CD14-positive monocyte (primary cell): ENCODE results near the gene PYCARD. TPM values are rescaled to one million over a fixed set of nuclear protein-coding genes. Genes with fewer than 3 reads are reported as not detected.
"Not testable (repeated sequence)": the region's sequence is repeated elsewhere in the genome, so short reads cannot be mapped to it uniquely, and the experiment has no call there.

Source experiments
- DNase-seq, 3 donors: peaks; one replicate each; pipeline ENCODE4 v3.0.0-alpha.2; 2011 to 2022
- H2AFZ ChIP-seq: 2 replicates; pipeline ENCODE4 v1.6.0; 2012; ENCODE audit warnings: mild to moderate bottlenecking, low read depth, low read length, inconsistent platforms; ENCODE audit not compliant: insufficient read depth, poor library complexity, severe bottlenecking
- H3K27ac ChIP-seq, 2 donors: 1 replicate in 1 of 2; 2 replicates in 1 of 2; pipeline ENCODE4 v1.5.1; 2012 to 2013; ENCODE audit warnings: low read length in 2 of 2, control low read depth in 1 of 2, inconsistent platforms in 1 of 2, low read depth in 1 of 2, mild to moderate bottlenecking in 1 of 2
- H3K27me3 ChIP-seq, 2 donors: one replicate each; pipeline versions ENCODE4 v1.6.0 to v1.6.1; 2011 to 2013; ENCODE audit warnings: low read length in 2 of 2; ENCODE audit not compliant: control insufficient read depth in 2 of 2, insufficient read depth in 2 of 2
- H3K36me3 ChIP-seq, 2 donors: replicated peaks in 1 of 2; 1 replicate in 1 of 2; 2 replicates in 1 of 2; pipeline versions ENCODE4 v1.5.1 to v1.6.1; 2012 to 2013; ENCODE audit warnings: low read length in 2 of 2, control low read depth in 1 of 2, inconsistent platforms in 1 of 2, mild to moderate bottlenecking in 1 of 2; ENCODE audit not compliant: insufficient read depth in 2 of 2, control insufficient read depth in 1 of 2
- H3K4me1 ChIP-seq, 2 donors: 1 replicate in 1 of 2; 2 replicates in 1 of 2; pipeline versions ENCODE4 v1.5.1 to v1.6.1; 2012 to 2013; ENCODE audit warnings: low read length in 2 of 2, control low read depth in 1 of 2, inconsistent platforms in 1 of 2, mild to moderate bottlenecking in 1 of 2, moderate library complexity in 1 of 2; ENCODE audit not compliant: insufficient read depth in 2 of 2, control insufficient read depth in 1 of 2
- H3K4me2 ChIP-seq: replicated peaks from 2 replicates; pipeline ENCODE3; 2012; ENCODE audit warnings: low read length, moderate library complexity, mild to moderate bottlenecking; ENCODE audit not compliant: poor library complexity, severe bottlenecking; ENCODE audit errors: extremely low read depth
- H3K4me3 ChIP-seq, 3 experiments: fragments of 200-600 bp in 1 of 3; sonication (generic) in 1 of 3; replicated peaks in 1 of 3; 1 replicate in 2 of 3; 2 replicates in 1 of 3; pipeline ENCODE4 v1.5.1; 2011 to 2013; ENCODE audit warnings: low read length in 3 of 3, mild to moderate bottlenecking in 3 of 3, control low read depth in 2 of 3, low read depth in 2 of 3, inconsistent platforms in 1 of 3, moderate library complexity in 1 of 3
- H3K79me2 ChIP-seq: 2 replicates; pipeline ENCODE4 v1.6.0; 2012; ENCODE audit warnings: mild to moderate bottlenecking, control low read depth, inconsistent platforms, low read length, moderate library complexity; ENCODE audit not compliant: insufficient read depth
- H3K9ac ChIP-seq: 2 replicates; pipeline ENCODE4 v1.6.0; 2017; ENCODE audit warnings: low read length, mild to moderate bottlenecking; ENCODE audit not compliant: insufficient read depth, poor library complexity, severe bottlenecking
- H3K9me3 ChIP-seq, 2 donors: replicated peaks in 1 of 2; 1 replicate in 1 of 2; 2 replicates in 1 of 2; pipeline versions ENCODE4 v1.5.1 to v1.6.1; 2012 to 2013; ENCODE audit warnings: low read length in 2 of 2, control low read depth in 1 of 2; ENCODE audit not compliant: control insufficient read depth in 1 of 2, insufficient read depth in 1 of 2
- H4K20me1 ChIP-seq: 2 replicates; pipeline ENCODE4 v1.6.0; 2012; ENCODE audit warnings: mild to moderate bottlenecking, low read length, control low read depth, moderate library complexity; ENCODE audit not compliant: insufficient read depth
- H3K27ac Mint-ChIP-seq, 7 donors: one replicate each; pipeline ENCODE4 v1.8.0; 2020; ENCODE audit warnings: mild to moderate bottlenecking in 7 of 7, mixed read lengths in 7 of 7, moderate library complexity in 6 of 7, inconsistent platforms in 2 of 7
- H3K27me3 Mint-ChIP-seq, 3 donors: one replicate each; pipeline ENCODE4 v1.8.0; 2021 to 2022; ENCODE audit warnings: low read depth in 3 of 3, mild to moderate bottlenecking in 3 of 3, mixed read lengths in 3 of 3, moderate library complexity in 3 of 3, inconsistent platforms in 1 of 3
- H3K36me3 Mint-ChIP-seq, 2 donors: one replicate each; pipeline ENCODE4 v1.8.0; 2020; ENCODE audit warnings: mixed read lengths in 2 of 2, inconsistent platforms in 1 of 2, mild to moderate bottlenecking in 1 of 2
- H3K4me1 Mint-ChIP-seq: one replicate; pipeline ENCODE4 v1.8.0; 2020; ENCODE audit warnings: mild to moderate bottlenecking, mixed read lengths
- H3K4me3 Mint-ChIP-seq, 2 donors: one replicate each; pipeline ENCODE4 v1.8.0; 2020; ENCODE audit warnings: mild to moderate bottlenecking in 2 of 2, mixed read lengths in 2 of 2, moderate library complexity in 1 of 2
- H3K9me3 Mint-ChIP-seq, 7 donors: one replicate each; pipeline ENCODE4 v1.8.0; 2020 to 2022; ENCODE audit warnings: mixed read lengths in 7 of 7, mild to moderate bottlenecking in 6 of 7, moderate library complexity in 6 of 7, inconsistent platforms in 2 of 7
- CTCF ChIP-seq: fragments of 200-600 bp; IDR thresholded peaks from one replicate; pipeline ENCODE4 v1.8.0; 2022; ENCODE audit warnings: antibody characterized with exemption, mild to moderate bottlenecking
- WGBS: methylation state at CpG from one replicate; pipeline ENCODE4 v1.1.5; 2013; ENCODE audit warnings: missing lambda C conversion rate; ENCODE audit not compliant: insufficient coverage; 5-methylcytosine and 5-hydroxymethylcytosine counted together
- intact Hi-C, 2 donors: fragments of 100-400 bp; cut with micrococcal nuclease; formaldehyde crosslinking; loops; one replicate each; pipeline versions ENCODE4 v1.15.0 to v1.15.1; 2023
- polyA plus RNA-seq, 3 donors: library from polyadenylated mRNA; depleted of rRNA in 1 of 3; unstranded in 2 of 3; stranded (reverse) in 1 of 3; fragments of 300-500 nt in 2 of 3; fragments of >200 nt in 1 of 3; fragmentation: Illumina TruSeq in 2 of 3; gene quantifications; 1 replicate in 2 of 3; 2 replicates in 1 of 3; pipeline ENCODE4 v1.2.3, GENCODE V29; 2012 to 2021

PYCARD gene
- polyA plus RNA-seq, 3 donors: 214 to 400 (median 374) TPM

GRCh38 chr16:31201582-31202413 lies 762 bp downstream of the PYCARD start:
- 6% methylated on average over 26 of the region's 35 CpGs for WGBS
- H3K4me2 ChIP-seq: peak overlapping the region; percentile 85
- Mint-ChIP-seq H3K27ac (peak overlapping the region; percentile 85 to 97 (median 92)), H3K27me3 (peaks cover 3 to 6% (median 3%) of the 10 kb centered on the region in 3 donors), H3K4me3 (peak overlapping the region; percentile 97 to 99), H3K4me1 (peaks cover 74% of the 10 kb centered on the region), H3K9me3 (no peaks in the 10 kb centered on the region), H3K36me3 (peaks cover 23 to 39% of the 10 kb centered on the region in 2 donors)
- H3K9me3 ChIP-seq: no peaks in the 10 kb centered on the region
- peak overlapping the region; percentile 84 for H2AFZ ChIP-seq
- H3K4me1 ChIP-seq: peaks cover 52 to 71% of the 10 kb centered on the region in 2 donors
- peaks cover 12 to 30% of the 10 kb centered on the region in 2 donors for H3K36me3 ChIP-seq
- peaks cover 54% of the 10 kb centered on the region for H4K20me1 ChIP-seq
- no peaks in the 10 kb centered on the region for H3K27me3 ChIP-seq
- H3K27ac ChIP-seq: peak overlapping the region; percentile 61 to 85
- peak overlapping the region; percentile 63 to 94 (median 92) for H3K4me3 ChIP-seq
- H3K79me2 ChIP-seq: peaks cover 57% of the 10 kb centered on the region
- DNase-seq: peak; percentile 59 to 67 (median 64)
- peak overlapping the region; percentile 86 for H3K9ac ChIP-seq
- TF ChIP-seq CTCF: no peak
- intact Hi-C loops: loop anchor here (2.0 to 5.0 kb wide), 4 partner anchors 15 to 241 kb away; partner anchors contain the start of genes PYDC1 (in 1 of the 2) and ZNF843 (in 1 of the 2)

GRCh38 chr16:31200821-31201568 lies 1.6 kb downstream of the PYCARD start:
- Mint-ChIP-seq H3K4me3 (peak overlapping the region; percentile 97 to 99), H3K4me1 (peaks cover 75% of the 10 kb centered on the region), H3K27ac (peak overlapping the region; percentile 77 to 97 (median 92)), H3K27me3 (peaks cover 2 to 3% (median 2%) of the 10 kb centered on the region in 3 donors), H3K9me3 (no peaks in the 10 kb centered on the region), H3K36me3 (peaks cover 28 to 47% of the 10 kb centered on the region in 2 donors)
- DNase-seq: peak in 2 of 3 donors; percentile 24 to 33
- Histone ChIP-seq H3K4me3 (peak overlapping the region; percentile 63 to 94 (median 92)), H3K27ac (peak overlapping the region; percentile 61 to 85), H3K9me3 (no peaks in the 10 kb centered on the region), H3K9ac (peak overlapping the region; percentile 86), H3K4me2 (peak overlapping the region; percentile 85), H3K79me2 (peaks cover 62% of the 10 kb centered on the region), H3K36me3 (peaks cover 19 to 38% of the 10 kb centered on the region in 2 donors), H2AFZ (no peak overlapping the region), H4K20me1 (peaks cover 62% of the 10 kb centered on the region), H3K27me3 (no peaks in the 10 kb centered on the region), H3K4me1 (peaks cover 56 to 76% of the 10 kb centered on the region in 2 donors)
- no peak for TF ChIP-seq CTCF
- WGBS: 73% methylated on average over 5 of the region's 8 CpGs
- intact Hi-C loops: loop anchor here (5.0 kb wide), 3 partner anchors 61 to 241 kb away; partner anchors contain the start of gene ZNF843 (in 1 of the 2)

DNA sequence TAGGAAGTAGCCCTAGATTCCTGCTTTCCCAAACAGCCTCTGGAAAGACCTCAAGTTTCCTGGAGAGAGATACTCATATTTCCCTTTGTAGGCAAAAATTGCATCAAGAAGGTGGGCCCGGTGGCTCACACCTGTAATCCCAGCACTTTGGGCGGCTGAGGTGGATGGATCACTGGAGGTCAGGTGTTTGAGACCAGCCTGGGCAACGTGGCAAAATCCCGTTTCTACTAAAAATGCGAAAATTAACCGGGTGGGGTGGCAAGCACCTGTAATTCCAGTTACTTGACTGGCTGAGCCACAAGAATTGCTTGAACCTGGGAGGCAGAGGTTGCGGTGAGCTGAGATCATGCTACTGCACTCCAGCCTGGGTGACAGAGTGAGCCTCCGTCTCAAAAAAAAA lies 2.4 kb downstream of the PYCARD start:
- not testable (repeated sequence) for H3K9ac ChIP-seq, H3K27ac ChIP-seq, H3K9me3 ChIP-seq, H3K4me3 Mint-ChIP-seq, H3K9me3 Mint-ChIP-seq, H3K27me3 Mint-ChIP-seq, DNase-seq, H2AFZ ChIP-seq, H3K4me3 ChIP-seq, H3K27me3 ChIP-seq
- peaks cover 57 to 75% of the 10 kb centered on the region in 2 donors for H3K4me1 ChIP-seq
- peaks cover 69% of the 10 kb centered on the region for H3K79me2 ChIP-seq
- Mint-ChIP-seq H3K4me1 (peaks cover 74% of the 10 kb centered on the region), H3K27ac (peak overlapping the region in 3 of 7 donors; percentile 12 to 87 (median 38)), H3K36me3 (peaks cover 32 to 56% of the 10 kb centered on the region in 2 donors)
- 81% methylated on average over 8 of the region's 8 CpGs for WGBS
- peak overlapping the region; percentile 85 for H3K4me2 ChIP-seq
- H4K20me1 ChIP-seq: peaks cover 71% of the 10 kb centered on the region
- peaks cover 26 to 46% of the 10 kb centered on the region in 2 donors for H3K36me3 ChIP-seq
- intact Hi-C loops: loop anchor here (5.0 kb wide), 3 partner anchors 62 to 242 kb away; partner anchors contain the start of gene ZNF843 (in 1 of the 2)
